ENCODE data around the gene TMEM151A.
"Not testable (repeated sequence)": the region's sequence is repeated elsewhere in the genome, so short reads cannot be mapped to it uniquely, and the experiment has no call there.

The TMEM151A gene

GRCh38 chr11:66293777-66294625, 2.3 kb downstream of the TMEM151A start:
- in situ Hi-C loops (cut with MboI; ENCODE audit: low pct_unique_long_range_greater_than_20kb, low sequenced_read_pairs), result no loop called here
- no peak for DNase-seq

DNA sequence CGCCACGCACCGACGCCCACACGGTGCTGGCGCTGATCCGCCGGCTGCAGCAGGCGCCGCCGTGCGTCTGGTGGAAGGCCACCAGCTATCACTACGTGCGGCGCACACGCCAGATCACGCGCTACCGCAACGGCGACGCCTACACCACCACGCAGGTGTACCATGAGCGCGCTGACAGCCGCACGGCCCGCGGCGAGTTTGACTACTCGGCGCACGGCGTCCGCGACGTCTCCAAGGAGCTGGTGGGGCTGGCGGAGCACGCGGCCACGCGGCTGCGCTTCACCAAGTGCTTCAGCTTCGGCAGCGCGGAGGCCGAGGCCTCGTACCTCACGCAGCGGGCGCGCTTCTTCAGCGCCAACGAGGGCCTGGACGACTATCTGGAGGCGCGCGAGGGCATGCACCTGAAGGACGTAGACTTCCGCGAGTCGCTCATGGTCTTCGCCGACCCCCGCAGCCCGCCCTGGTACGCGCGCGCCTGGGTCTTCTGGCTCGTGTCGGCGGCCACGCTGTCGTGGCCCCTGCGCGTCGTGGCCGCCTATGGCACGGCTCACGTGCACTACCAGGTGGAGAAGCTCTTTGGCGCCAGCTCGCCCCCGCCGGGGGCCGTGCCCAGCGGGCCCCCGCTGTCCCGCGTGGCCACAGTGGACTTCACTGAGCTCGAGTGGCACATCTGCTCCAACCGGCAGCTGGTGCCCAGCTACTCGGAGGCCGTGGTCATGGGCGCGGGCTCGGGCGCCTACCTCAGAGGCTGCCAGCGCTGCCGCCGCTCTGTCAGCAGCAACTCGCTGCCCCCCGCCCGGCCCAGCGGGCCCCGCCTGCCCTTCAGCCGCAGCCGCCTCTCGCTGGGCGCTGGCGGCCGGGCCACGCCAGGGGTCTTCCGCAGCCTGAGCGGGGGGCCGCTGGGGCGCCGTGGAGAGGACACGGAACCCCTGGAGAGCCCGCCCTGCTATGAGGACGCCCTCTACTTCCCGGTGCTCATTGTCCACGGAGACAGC, 3.2 kb downstream of the TMEM151A start:
- no peak for DNase-seq
- in situ Hi-C loops (cut with MboI; ENCODE audit: low pct_unique_long_range_greater_than_20kb, low sequenced_read_pairs), result no loop called here

- in situ Hi-C loops (cut with MboI; ENCODE audit: low pct_unique_long_range_greater_than_20kb, low sequenced_read_pairs), result no loop called here
- DNase-seq, result no peak
Measured at GRCh38 chr11:66297610-66298009, 5.9 kb downstream of the TMEM151A start.

GRCh38 chr11:66299186-66299585, 7.5 kb downstream of the TMEM151A start:
- in situ Hi-C loops (cut with MboI; ENCODE audit: low pct_unique_long_range_greater_than_20kb, low sequenced_read_pairs), result no loop called here
- no peak for DNase-seq

GRCh38 chr11:66302656-66303055, 11.0 kb downstream of the TMEM151A start:
- DNase-seq, result no peak
- in situ Hi-C loops (cut with MboI; ENCODE audit: low pct_unique_long_range_greater_than_20kb, low sequenced_read_pairs), result no loop called here

- in situ Hi-C loops (cut with MboI; ENCODE audit: low pct_unique_long_range_greater_than_20kb, low sequenced_read_pairs), result no loop called here
- no peak for DNase-seq
Measured at GRCh38 chr11:66309475-66309874, 17.8 kb downstream of the TMEM151A start.

DNA sequence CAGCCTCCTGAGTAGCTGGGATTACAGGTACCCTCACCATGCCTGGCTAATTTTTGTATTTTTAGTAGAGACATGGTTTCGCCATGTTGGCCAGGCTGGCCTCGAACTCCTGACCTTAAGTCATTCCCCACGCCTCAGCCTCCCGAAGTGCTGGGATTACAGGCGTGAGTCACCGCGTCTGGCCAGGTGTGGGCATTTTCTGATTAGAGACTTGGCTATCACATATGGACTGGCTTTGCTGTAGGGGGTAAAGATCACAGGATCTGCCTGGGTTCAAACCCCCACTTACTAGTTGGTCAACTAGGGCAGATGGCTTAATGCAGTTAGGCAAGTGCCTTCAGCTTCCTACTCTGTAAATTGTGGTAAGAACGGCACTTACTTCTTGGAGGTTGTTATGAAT, 18.6 kb downstream of the TMEM151A start:
- no peak for DNase-seq
- in situ Hi-C loops (cut with MboI; ENCODE audit: low pct_unique_long_range_greater_than_20kb, low sequenced_read_pairs), result no loop called here

DNA sequence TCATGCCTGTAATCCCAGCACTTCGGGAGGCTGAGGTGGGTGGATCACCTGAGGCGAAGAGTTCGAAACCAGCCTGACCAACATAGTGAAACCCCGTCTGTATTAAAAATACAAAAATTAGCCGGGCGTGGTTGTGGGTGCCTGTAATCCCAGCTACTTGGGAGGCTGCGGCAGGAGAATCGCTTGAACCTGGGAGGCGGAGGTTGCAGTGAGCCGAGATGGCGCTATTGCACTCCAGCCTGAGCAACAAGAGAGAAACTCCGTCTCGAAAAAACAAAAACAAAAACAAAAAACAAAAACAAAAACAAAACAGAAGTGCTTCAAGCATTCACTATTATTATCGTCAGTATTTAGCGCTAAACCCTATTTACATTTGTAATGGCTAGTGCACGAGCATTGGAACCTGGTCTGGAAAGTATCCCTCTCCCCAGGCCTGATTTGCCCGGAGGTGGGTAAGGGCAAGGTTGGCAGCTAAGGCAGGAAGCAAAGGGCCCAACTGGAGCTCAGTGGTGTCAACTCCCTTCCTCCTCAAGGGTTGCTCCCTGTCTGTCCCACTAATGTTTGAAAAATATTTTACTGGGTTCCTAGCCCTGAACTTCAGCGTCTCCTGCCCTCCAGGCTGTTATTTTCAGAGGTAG, 19.2 kb downstream of the TMEM151A start:
- DNase-seq; in situ Hi-C loops (cut with MboI; ENCODE audit: low pct_unique_long_range_greater_than_20kb, low sequenced_read_pairs): not testable (repeated sequence)

DNA sequence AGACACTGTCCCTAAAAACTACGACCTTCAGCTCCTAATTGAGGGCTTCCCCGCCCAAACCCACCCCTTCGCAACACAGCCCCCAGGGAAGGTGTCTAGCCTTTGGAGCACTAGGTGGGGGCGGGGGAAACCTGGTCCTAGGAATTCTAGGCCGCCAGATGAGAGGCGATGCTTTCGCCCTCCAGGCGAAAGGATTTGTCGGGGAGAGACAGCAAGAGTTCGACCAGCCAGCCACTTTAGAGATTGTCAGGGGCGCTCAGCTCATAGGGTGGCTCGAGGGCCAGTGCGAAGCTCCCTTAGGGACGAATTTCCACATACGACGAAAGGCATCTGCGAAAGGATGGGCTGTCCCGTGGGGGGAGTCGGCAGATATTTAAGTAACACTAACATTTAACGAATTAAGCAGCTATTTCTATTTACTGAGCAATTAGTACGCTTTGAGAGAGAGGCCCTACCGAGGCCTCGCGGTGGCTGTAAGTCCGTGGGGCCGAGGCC, 19.8 kb downstream of the TMEM151A start:
- in situ Hi-C loops (cut with MboI; ENCODE audit: low pct_unique_long_range_greater_than_20kb, low sequenced_read_pairs), result no loop called here
- no peak for DNase-seq

DNA sequence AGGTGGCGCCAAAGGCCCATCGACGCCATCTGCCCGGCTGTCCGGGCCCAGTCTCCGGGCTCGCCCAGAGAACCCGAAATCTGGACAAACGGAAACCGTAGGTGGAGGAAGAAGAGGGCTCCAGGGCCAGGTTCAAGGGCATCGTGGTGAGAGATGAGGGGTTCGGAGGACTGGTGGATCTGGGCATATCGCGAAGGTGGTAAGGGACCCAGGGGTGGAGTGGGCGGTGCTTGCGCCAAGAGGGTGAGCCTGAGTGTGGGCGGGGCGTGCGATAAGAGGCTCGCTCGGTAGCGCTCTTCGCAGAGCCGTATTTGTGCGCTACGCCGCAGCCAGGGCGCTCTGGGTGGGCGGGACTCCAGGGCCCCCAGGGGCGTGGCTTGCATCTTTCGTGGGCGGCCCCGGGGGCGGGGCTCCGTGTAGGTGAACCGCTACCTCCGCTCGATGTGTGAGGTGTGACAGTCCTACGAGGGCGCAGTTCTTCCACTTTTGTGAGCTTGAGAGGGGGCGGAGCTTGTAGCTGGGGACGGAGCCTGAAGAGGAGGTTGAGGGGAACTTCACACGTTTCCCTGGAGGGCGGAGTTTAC, 20.4 kb downstream of the TMEM151A start:
- DNase-seq, result peak; percentile 95

DNA sequence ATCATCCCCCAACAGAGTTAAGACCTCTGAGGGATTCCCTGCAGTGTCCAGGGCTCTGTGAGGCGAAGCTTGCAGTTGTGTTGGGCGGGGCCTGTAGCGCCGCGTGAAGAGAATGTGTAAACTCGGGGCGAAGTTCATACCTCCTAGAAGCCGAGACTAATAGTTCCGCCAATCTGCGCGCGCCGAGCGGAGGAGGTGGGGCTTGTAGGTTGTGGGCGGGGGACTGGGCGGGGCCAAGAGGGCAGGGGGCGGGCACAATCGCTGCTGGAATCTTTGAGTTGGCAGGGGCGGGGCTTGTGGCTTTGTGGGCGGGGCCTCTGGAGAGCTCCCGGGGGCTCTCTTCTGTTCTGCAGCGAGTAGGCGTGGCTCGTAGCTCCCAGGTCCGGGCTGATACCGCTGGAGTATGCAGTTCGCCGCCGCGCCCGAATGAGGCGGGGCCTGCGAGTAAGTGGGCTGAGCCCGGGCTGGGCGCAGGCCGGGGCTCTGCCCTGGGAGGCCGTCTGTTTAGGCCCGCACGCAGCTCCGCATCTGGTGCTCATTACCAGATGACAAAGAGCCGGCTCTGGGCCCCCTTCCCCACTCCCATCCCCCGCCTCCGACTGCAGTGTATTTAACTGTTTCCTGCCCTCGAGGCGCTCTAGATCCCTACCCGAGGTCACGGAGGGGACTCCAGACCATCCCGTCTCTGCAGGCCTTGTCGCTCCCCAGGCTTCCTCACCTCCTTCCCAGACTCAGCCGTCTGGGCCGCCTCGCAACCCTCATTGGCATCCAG, 21.0 kb downstream of the TMEM151A start:
- peak; percentile 96 for DNase-seq
- in situ Hi-C loops (cut with MboI; ENCODE audit: low pct_unique_long_range_greater_than_20kb, low sequenced_read_pairs), result no loop called here

More for the DNA sequence above, 20.4 kb downstream of the TMEM151A start:
- in situ Hi-C loops (cut with MboI; ENCODE audit: low pct_unique_long_range_greater_than_20kb, low sequenced_read_pairs), result no loop called here

DNA sequence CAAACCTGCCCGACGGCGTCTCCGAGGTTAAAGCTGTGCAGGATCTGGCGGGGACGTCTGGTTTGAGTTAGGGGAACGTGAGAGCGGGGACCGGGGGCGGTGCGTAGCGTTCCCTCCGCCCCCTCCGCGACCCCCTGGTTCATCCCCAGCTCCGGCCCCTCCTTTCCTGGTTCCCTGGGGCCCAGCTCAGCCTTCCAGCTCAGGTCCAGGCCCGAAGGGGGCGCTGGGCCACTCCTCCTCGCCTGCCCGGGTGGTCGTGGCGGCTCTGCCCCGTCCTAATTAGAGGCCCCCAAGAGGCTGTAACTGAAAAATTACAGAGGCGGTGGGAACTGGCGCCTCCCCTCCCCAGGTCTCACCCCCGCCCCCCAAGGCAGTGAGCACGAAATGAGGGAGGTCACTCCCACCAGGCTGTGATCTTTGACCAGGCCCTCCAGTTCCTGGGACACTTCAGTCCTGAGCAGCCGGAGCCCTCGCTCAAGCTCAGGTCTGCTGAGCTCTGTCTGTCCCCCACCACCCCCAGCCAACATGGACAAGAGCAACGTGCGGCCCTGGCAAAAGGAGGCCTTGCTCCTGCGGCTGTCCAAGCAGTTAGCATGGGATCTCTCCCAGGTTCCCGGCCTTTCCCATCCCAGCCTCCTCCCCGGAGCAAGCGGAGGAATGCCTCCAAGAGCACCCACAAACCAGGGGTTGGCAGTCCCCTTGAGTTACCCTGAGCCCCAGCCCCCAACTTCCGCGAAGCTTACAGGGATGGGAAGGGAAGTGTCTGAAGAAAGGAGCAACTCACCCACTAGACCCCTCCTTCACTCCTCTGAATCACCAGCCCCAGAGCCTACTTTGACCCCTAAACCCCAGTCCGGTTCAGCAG, 21.9 kb downstream of the TMEM151A start:
- DNase-seq, result no peak
- in situ Hi-C loops (cut with MboI; ENCODE audit: low pct_unique_long_range_greater_than_20kb, low sequenced_read_pairs), result no loop called here

- no peak for DNase-seq
- in situ Hi-C loops (cut with MboI; ENCODE audit: low pct_unique_long_range_greater_than_20kb, low sequenced_read_pairs), result no loop called here
Measured at GRCh38 chr11:66314186-66314501, 22.4 kb downstream of the TMEM151A start.

DNA sequence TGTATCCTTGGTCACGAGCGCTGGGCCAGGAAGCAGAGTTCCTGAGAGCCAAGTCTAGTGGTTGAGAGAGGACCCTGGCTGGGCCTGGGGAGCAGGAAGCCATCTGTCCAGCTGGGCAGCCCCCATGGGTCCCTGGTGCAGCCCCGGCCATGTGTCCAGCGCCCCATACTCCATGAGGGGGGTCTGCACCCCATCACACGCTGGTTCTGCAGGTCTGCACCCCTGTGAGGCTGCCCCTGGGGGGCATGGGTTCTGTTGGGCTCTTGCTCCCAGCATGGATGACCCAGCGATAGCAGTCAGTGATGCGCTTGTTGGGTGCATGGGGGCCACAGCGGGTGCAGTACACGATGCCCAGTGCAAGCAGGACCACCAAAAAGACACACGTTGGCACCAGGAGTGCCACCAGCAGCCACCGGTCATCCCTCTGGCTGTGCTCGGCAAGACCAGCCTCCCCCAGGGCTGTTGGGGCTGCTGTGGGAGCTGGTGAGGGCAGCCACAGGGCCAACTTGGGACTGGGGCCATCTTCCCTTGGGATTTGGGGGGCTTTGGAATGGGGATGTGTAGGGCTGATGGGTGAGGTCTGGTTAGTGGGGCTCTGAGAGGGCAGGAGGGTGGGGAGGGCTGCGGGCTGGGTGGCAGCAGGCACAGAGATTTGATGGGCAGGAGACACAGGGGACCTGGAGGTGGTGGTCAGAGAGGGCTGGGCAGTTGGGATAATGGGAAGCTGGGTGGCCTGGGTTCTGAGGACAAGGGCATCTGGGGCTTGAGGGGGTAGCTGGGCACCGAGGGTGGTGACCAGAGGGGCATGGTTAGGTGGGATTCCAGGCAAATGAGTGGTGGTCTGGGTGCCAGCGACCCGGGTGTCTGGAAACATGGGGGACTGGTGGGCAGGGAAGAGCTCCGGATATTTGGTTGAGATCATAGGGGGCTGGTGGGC, 23.1 kb downstream of the TMEM151A start:
- in situ Hi-C loops (cut with MboI; ENCODE audit: low pct_unique_long_range_greater_than_20kb, low sequenced_read_pairs), result no loop called here
- DNase-seq, result no peak

DNA sequence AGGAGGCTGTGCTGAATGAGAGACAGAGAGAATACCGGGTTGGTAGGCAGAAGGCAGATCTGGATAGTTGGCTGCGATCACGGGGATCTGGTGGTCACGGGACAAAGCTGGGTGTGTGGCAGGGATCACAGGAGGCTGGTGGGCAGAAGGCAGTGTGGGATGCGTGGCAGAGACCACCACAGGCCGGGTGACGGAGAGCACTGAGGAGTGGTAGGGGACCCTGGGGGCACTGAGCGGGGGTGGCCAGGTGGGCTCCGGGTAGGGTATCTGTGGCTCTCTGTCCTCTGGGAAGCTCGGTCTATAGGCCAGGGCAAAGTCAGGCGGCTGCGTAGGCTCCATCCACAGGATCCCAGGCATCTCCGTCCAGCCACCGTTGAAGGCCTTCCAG, 23.8 kb downstream of the TMEM151A start:
- in situ Hi-C loops (cut with MboI; ENCODE audit: low pct_unique_long_range_greater_than_20kb, low sequenced_read_pairs), result no loop called here
- no peak for DNase-seq

DNA sequence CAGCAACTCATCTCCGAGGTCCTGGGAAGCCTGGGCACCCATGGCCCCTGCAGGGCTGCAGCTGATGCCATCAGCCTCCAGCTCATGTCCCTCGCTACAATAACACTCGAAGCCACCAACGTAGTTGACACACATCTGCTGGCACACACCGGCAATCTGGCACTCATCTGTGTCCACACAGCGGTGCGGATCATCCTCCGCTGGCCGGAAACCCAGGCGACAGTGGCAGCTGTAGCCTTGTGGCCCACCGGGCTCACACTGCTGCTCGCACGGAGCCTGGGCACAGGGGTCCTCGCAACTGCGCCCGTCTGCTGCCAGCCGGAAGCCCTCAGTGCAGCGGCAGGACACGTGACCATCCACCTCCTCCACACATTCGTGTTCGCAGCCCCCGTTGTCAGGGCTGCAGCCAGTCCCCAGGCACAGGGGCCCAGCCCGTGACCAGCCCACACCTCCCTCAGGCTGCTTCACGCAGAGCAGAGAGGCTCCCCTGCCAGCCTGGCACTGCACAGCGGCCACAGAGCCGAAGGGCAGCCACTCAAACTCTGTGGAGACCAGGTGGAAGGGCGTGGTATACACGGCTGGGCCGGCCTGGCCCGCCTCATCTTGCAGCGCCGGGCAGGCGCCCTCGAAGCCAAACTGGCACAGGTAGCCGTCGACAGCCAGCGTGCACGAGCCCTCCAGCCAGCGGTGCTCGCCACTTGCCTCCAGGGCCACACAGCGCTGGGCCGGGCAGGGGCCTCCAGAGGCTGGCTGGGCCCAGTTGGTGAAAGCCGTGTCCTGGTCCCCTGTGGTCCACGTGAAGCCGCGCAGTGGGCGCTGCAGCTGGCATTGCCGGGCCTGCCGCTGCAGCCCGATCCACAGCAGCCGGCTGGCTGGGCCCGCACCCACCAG, 24.5 kb downstream of the TMEM151A start:
- in situ Hi-C loops (cut with MboI; ENCODE audit: low pct_unique_long_range_greater_than_20kb, low sequenced_read_pairs), result no loop called here
- DNase-seq, result no peak
